ENCODE results near the gene ZNF180.

ZNF180 gene

DNA sequence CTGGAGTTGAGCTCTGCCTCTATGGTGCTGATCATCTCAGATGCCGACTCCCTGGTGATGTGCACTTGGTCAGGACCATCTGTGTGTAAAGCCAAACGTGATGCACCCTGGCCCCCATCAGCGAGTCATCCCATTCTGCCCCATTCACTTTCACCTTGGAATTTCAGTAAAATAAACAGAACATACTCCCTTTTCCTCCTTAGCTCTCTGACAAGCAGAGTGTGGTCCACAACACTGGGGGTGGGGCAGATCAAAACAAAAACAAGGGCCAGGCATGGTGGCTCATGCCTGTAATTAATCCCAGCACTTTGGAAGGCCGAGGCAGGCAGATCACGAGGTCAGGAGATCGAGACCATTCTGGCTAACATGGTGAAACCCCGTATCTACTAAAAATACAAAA is 16.8 kb upstream of the ZNF180 start (continued):
- TF ChIP-seq, protein P1, sequence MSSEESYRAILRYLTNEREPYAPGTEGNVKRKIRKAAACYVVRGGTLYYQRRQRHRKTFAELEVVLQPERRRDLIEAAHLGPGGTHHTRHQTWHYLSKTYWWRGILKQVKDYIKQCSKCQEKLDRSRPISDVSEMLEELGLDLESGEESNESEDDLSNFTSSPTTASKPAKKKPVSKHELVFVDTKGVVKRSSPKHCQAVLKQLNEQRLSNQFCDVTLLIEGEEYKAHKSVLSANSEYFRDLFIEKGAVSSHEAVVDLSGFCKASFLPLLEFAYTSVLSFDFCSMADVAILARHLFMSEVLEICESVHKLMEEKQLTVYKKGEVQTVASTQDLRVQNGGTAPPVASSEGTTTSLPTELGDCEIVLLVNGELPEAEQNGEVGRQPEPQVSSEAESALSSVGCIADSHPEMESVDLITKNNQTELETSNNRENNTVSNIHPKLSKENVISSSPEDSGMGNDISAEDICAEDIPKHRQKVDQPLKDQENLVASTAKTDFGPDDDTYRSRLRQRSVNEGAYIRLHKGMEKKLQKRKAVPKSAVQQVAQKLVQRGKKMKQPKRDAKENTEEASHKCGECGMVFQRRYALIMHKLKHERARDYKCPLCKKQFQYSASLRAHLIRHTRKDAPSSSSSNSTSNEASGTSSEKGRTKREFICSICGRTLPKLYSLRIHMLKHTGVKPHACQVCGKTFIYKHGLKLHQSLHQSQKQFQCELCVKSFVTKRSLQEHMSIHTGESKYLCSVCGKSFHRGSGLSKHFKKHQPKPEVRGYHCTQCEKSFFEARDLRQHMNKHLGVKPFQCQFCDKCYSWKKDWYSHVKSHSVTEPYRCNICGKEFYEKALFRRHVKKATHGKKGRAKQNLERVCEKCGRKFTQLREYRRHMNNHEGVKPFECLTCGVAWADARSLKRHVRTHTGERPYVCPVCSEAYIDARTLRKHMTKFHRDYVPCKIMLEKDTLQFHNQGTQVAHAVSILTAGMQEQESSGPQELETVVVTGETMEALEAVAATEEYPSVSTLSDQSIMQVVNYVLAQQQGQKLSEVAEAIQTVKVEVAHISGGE (tag by site-specific recombination; conservative IDR thresholded peaks at IDR 0.05; ENCODE audit: low read depth), result no peak
- no peak for TF ChIP-seq ZNF623 (tag by site-specific recombination; IDR thresholded peaks at IDR 0.05)
- TF ChIP-seq, protein P2, sequence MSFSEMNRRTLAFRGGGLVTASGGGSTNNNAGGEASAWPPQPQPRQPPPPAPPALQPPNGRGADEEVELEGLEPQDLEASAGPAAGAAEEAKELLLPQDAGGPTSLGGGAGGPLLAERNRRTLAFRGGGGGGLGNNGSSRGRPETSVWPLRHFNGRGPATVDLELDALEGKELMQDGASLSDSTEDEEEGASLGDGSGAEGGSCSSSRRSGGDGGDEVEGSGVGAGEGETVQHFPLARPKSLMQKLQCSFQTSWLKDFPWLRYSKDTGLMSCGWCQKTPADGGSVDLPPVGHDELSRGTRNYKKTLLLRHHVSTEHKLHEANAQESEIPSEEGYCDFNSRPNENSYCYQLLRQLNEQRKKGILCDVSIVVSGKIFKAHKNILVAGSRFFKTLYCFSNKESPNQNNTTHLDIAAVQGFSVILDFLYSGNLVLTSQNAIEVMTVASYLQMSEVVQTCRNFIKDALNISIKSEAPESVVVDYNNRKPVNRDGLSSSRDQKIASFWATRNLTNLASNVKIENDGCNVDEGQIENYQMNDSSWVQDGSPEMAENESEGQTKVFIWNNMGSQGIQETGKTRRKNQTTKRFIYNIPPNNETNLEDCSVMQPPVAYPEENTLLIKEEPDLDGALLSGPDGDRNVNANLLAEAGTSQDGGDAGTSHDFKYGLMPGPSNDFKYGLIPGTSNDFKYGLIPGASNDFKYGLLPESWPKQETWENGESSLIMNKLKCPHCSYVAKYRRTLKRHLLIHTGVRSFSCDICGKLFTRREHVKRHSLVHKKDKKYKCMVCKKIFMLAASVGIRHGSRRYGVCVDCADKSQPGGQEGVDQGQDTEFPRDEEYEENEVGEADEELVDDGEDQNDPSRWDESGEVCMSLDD (tag by site-specific recombination; IDR thresholded peaks at IDR 0.05), result no peak
- no peak for TF ChIP-seq ZIC2 (tag by site-specific recombination; IDR thresholded peaks at IDR 0.05)
- TF ChIP-seq, protein P3, sequence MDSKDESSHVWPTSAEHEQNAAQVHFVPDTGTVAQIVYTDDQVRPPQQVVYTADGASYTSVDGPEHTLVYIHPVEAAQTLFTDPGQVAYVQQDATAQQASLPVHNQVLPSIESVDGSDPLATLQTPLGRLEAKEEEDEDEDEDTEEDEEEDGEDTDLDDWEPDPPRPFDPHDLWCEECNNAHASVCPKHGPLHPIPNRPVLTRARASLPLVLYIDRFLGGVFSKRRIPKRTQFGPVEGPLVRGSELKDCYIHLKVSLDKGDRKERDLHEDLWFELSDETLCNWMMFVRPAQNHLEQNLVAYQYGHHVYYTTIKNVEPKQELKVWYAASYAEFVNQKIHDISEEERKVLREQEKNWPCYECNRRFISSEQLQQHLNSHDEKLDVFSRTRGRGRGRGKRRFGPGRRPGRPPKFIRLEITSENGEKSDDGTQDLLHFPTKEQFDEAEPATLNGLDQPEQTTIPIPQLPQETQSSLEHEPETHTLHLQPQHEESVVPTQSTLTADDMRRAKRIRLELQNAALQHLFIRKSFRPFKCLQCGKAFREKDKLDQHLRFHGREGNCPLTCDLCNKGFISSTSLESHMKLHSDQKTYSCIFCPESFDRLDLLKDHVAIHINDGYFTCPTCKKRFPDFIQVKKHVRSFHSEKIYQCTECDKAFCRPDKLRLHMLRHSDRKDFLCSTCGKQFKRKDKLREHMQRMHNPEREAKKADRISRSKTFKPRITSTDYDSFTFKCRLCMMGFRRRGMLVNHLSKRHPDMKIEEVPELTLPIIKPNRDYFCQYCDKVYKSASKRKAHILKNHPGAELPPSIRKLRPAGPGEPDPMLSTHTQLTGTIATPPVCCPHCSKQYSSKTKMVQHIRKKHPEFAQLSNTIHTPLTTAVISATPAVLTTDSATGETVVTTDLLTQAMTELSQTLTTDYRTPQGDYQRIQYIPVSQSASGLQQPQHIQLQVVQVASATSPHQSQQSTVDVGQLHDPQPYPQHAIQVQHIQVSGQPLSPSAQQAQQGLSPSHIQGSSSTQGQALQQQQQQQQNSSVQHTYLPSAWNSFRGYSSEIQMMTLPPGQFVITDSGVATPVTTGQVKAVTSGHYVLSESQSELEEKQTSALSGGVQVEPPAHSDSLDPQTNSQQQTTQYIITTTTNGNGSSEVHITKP (tag by site-specific recombination; IDR thresholded peaks at IDR 0.05), result no peak

DNA sequence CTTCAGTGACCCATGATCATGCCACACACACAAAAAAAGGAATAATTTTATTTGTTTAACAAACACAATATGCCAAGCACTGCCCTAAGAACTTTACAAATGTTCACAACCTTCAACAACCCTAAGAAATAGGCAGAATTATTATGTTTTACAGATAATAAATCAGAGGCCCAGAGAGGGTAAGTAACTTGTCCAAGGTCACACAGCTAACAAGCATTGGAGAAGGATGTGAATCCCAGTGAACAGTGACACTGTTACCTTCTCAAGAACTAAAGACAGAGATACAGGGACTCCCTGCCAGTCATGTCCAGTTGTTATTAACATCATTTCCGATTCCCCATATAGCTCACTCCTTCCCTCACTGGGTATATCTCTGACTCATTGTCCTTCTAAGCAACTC is 15.6 kb upstream of the ZNF180 start:
- H3K9me3 ChIP-seq (ENCODE audit: control insufficient read depth, insufficient read depth, low read depth, low read length), result no peaks in the 10 kb centered on the region
- no peaks in the 10 kb centered on the region for H3K4me1 ChIP-seq (ENCODE audit: control insufficient read depth, insufficient read depth, low read length)
- CTCF ChIA-PET, result interaction anchor here (0.5 to 1.2 kb wide), 2 partner anchors 11 to 105 kb away, joined by 3 read pairs; no protein-coding TSS in a partner anchor
- no peak overlapping the region for H3K4me3 ChIP-seq (ENCODE audit: low read depth, low read length)
- POLR2A ChIA-PET, result no interaction called here
- no peaks in the 10 kb centered on the region for H3K36me3 ChIP-seq (ENCODE audit: control insufficient read depth in 2 of 2, insufficient read depth in 1 of 2, low read length in 2 of 2)
- TF ChIP-seq SCRT1 (tag by site-specific recombination; IDR thresholded peaks at IDR 0.05; ENCODE audit: borderline replicate concordance) (no peak), ZNF768 (tag by site-specific recombination; IDR thresholded peaks at IDR 0.05) (peak; percentile 48; the same call in 1 of the 2 replicates)
- TF ChIP-seq, protein P2 (tag by site-specific recombination; IDR thresholded peaks at IDR 0.05), result no peak
- TF ChIP-seq, protein P4, sequence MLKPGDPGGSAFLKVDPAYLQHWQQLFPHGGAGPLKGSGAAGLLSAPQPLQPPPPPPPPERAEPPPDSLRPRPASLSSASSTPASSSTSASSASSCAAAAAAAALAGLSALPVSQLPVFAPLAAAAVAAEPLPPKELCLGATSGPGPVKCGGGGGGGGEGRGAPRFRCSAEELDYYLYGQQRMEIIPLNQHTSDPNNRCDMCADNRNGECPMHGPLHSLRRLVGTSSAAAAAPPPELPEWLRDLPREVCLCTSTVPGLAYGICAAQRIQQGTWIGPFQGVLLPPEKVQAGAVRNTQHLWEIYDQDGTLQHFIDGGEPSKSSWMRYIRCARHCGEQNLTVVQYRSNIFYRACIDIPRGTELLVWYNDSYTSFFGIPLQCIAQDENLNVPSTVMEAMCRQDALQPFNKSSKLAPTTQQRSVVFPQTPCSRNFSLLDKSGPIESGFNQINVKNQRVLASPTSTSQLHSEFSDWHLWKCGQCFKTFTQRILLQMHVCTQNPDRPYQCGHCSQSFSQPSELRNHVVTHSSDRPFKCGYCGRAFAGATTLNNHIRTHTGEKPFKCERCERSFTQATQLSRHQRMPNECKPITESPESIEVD (tag by site-specific recombination; IDR thresholded peaks at IDR 0.05), result no peak
- TF ChIP-seq, protein P5, sequence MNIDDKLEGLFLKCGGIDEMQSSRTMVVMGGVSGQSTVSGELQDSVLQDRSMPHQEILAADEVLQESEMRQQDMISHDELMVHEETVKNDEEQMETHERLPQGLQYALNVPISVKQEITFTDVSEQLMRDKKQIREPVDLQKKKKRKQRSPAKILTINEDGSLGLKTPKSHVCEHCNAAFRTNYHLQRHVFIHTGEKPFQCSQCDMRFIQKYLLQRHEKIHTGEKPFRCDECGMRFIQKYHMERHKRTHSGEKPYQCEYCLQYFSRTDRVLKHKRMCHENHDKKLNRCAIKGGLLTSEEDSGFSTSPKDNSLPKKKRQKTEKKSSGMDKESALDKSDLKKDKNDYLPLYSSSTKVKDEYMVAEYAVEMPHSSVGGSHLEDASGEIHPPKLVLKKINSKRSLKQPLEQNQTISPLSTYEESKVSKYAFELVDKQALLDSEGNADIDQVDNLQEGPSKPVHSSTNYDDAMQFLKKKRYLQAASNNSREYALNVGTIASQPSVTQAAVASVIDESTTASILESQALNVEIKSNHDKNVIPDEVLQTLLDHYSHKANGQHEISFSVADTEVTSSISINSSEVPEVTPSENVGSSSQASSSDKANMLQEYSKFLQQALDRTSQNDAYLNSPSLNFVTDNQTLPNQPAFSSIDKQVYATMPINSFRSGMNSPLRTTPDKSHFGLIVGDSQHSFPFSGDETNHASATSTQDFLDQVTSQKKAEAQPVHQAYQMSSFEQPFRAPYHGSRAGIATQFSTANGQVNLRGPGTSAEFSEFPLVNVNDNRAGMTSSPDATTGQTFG (tag by site-specific recombination; IDR thresholded peaks at IDR 0.05; ENCODE audit: borderline replicate concordance), result no peak
- no peak overlapping the region for H3K27ac ChIP-seq (ENCODE audit: extremely low read depth, low read depth, low read length)
